ENCODE data around the gene CXorf58. TPM values are rescaled to one million over a fixed set of nuclear protein-coding genes. Genes with fewer than 3 reads are reported as not detected.
"Not testable (repeated sequence)": the region's sequence is repeated elsewhere in the genome, so short reads cannot be mapped to it uniquely, and the experiment has no call there.

CXorf58 gene, protein sequence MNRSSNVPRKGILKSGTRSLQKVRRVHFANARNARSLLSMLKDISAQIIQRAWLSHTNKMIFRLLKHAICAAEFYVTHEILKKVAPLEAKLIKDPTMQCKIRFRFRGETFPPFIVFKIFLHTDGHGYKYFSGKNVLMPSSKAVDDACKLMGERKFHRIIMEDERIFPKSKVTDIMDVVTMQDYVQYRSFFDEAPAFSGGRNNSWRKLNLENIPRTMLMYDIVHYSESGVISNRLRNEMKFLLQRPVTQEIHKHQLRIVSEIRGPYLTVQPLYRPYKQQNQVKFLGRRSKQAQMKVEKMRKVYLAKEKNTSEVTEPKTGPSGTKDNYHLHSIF
- 0.10 TPM for total RNA-seq

DNA sequence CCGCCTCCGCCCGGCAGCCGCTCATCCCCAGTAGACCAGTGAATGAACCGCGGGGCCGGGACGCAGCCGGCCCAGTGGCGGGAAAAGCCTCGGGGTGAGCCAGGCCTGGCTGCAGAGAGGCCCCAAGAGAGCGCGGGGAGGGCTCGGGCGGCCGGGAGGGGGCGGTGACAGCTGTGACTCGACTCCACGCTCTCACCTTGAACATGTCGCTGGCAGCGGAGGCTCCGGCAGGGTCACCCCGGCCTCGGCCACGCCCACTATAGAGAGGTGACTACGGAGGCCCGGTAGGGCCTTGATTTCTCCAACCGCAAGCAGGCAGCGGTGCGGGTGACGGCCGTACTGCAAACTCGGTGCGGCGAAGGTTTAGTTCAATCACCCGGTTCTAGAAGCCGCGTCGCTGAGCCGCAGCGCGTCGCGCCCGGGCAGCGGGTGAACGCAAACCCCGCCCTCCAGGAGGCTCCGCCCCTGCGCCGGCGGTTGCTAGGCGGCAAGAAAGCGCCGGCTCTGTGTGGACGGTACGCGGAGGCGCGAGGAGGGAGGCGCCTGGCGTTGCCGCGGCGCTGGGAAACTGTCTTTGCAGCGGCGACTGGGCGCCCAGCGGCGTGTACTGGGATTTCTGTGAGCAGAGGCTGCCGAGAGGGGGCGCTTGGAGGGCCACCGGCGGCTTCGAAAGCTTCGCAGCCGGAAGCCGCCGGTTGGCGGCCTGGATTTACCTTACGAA lies at the start of gene CXorf58, which contains the start of gene APOO:
Gene CXorf58 (plus strand): TSS at position 509 of the 721 bp plus-strand sequence. CDS start 2,297 bp downstream, outside the sequence.
Gene APOO (minus strand): TSS at position 441 of the 721 bp plus-strand sequence. CDS start 236 bp downstream, at position 205.
- peak within 1 kb of the TSS; percentile 46 for H3K4me3 ChIP-seq (ENCODE audit: low read length)
- no peaks in the 10 kb centered on the region for H3K27me3 ChIP-seq (ENCODE audit: insufficient read depth, low read length)
- H3K4me1 ChIP-seq (ENCODE audit: insufficient read depth, low read length): peaks cover 21% of the 10 kb centered on the region
- H3K9me3 ChIP-seq (ENCODE audit: low read depth, low read length): no peaks in the 10 kb centered on the region

DNA sequence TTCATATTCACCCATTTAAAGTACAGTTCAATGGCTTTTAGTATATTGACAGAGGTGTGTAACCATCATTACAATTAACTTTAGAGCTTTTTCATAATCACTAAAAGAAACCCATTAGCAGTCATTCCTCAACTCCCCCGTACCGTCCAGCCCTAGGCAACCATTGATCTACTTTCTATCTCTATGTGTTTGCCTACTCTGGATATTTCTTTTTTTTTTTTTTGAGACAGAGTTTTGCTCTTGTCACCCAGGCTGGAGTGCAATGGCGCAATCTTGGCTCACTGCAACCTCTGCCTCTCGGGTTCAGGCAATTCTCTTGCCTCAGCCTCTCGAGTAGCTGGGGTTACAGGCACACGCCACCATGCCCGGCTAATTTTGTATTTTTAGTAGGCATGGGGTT lies 48.6 kb upstream of the CXorf58 start:
- H3K27me3 ChIP-seq (ENCODE audit: insufficient read depth, low read length); H3K9me3 ChIP-seq (ENCODE audit: low read depth, low read length); H3K4me3 ChIP-seq (ENCODE audit: low read length); H3K4me1 ChIP-seq (ENCODE audit: insufficient read depth, low read length): not testable (repeated sequence)

DNA sequence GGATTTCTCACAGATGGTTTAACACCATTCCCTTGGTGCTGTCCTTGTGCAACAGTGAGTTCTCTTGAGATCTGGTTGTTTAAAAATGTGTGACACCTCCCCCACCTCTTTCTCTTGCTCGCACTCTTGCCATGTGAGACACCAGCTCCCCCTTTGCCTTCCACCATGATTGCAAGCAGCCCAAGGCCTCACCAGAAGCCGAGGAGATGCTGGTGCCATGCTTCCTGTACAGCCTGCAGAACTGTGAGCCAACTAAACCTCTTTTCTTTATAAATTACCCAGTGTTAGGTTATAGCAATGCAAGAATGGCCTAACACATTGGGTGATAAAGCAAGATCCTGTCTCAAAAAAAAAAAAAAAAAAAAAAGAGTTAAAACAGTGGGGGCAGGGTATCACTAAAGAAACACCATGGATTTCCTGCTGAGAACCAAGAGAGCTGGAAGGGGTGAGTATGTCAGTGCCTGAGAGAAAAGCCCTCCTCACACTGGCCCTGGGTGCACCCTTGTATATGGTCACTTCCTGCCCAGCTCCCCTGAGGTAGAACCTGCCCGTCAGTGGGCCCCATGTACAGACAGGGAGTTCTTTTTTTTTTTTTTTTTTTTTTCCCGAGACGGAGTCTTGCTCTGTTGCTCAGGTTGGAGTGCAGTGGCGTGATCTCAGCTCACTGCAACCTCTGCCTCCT lies 46.5 kb upstream of the CXorf58 start:
- H3K27me3 ChIP-seq (ENCODE audit: insufficient read depth, low read length): no peaks in the 10 kb centered on the region
- no peaks in the 10 kb centered on the region for H3K4me1 ChIP-seq (ENCODE audit: insufficient read depth, low read length)
- H3K4me3 ChIP-seq (ENCODE audit: low read length): no peak overlapping the region
- no peaks in the 10 kb centered on the region for H3K9me3 ChIP-seq (ENCODE audit: low read depth, low read length)

DNA sequence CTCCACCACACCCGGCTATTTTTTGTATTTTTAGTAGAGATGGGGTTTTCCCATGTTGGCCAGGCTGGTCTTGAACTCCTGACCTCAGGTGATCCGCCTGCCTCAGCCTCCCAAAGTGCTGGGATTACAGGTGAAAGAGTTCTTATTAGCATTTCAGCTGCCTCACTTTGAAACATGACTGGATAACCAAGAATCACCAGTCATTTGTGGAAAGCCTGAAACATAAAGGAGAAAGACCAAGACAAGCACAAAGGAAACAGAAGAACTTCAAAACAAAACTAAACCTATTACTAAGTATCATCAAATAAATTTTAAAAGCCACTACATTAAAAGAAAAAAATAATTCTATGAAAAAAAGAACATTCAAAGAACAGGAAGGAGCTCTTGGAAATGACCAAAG lies 45.9 kb upstream of the CXorf58 start:
- not testable (repeated sequence) for H3K9me3 ChIP-seq (ENCODE audit: low read depth, low read length); H3K4me3 ChIP-seq (ENCODE audit: low read length); H3K27me3 ChIP-seq (ENCODE audit: insufficient read depth, low read length); H3K4me1 ChIP-seq (ENCODE audit: insufficient read depth, low read length)

DNA sequence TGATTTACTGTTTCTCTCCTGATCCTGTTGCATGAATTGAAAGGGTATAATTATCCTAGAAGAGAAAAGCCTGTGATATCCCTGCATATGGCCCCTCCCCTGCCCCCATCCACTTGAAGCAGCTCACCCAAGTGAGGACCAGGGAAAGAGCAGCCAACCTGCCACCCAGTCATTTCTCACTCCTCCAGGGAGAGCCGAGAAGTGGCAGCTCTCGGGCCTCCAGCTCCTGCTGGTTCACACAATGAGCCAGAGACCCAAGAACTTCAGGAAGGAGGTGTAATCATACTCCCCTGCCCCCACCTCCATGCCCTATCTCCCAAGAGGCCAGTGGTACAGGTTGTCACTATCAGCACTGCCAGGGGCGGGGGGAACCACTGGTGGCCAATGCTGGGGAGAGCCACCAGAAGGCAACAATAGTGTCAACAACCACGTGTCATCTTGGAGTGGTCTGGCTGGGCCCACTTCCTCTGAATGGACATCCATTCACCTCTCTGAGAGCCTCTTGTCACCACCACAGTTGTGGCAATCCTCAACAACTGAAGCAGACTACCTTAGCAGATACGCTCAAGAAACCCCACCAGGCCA lies 43.0 kb upstream of the CXorf58 start:
- no peak overlapping the region for H3K4me3 ChIP-seq (ENCODE audit: low read length)
- H3K4me1 ChIP-seq (ENCODE audit: insufficient read depth, low read length): no peaks in the 10 kb centered on the region
- H3K27me3 ChIP-seq (ENCODE audit: insufficient read depth, low read length): no peaks in the 10 kb centered on the region
- H3K9me3 ChIP-seq (ENCODE audit: low read depth, low read length): no peaks in the 10 kb centered on the region

DNA sequence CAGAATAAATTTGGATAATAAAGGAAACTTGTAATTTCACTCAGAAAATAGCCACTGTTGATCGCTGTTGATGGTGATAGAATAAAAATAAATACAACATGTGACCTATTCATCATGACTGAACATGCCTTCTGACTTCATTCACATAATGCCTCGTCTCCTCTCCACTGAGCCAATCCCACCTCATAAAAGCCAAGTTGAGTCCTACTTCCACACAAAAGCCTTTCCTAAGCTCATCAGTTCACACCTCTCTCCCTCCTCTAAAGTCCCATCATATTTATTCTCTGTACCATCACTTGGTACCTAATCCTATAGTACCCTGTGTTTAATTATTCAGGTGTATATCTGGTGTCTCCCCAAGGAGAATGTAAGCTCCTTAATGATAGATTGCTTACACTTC lies 37.8 kb upstream of the CXorf58 start:
- H3K4me1 ChIP-seq (ENCODE audit: insufficient read depth, low read length): peaks cover 7% of the 10 kb centered on the region
- no peaks in the 10 kb centered on the region for H3K27me3 ChIP-seq (ENCODE audit: insufficient read depth, low read length)
- no peaks in the 10 kb centered on the region for H3K9me3 ChIP-seq (ENCODE audit: low read depth, low read length)
- no peak overlapping the region for H3K4me3 ChIP-seq (ENCODE audit: low read length)

DNA sequence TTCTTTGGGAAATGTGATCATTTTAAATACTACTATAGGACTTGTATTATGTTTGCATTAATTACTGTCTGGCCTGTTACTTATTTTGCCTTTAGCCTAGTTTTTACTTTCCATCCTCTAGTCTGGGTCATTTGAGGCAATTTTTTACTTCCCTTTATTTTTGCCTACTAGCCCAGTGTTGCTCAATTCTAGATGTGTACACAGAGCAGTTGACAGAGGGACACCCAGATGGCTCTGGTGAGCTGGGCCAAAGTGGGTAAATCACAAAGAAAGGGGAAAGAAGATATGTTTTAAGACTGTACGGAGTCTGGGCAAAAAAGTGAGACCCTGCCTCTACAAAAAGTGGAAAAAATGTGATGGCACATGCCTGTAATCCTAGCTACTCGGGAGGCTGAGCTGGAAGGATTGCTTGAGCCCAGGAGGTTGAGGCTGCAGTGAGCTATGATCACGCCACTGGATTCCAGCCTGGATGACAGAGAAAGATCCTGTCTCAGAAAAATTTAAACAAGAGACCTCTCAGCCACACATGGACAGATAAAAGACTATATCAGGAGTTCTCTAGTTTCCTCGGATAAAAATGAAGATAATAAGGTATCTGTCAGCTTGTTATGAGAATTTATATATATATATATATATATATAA lies 35.8 kb upstream of the CXorf58 start:
- no peak overlapping the region for H3K4me3 ChIP-seq (ENCODE audit: low read length)
- H3K9me3 ChIP-seq (ENCODE audit: low read depth, low read length): no peaks in the 10 kb centered on the region
- H3K4me1 ChIP-seq (ENCODE audit: insufficient read depth, low read length): peaks cover 7% of the 10 kb centered on the region
- H3K27me3 ChIP-seq (ENCODE audit: insufficient read depth, low read length): no peaks in the 10 kb centered on the region

DNA sequence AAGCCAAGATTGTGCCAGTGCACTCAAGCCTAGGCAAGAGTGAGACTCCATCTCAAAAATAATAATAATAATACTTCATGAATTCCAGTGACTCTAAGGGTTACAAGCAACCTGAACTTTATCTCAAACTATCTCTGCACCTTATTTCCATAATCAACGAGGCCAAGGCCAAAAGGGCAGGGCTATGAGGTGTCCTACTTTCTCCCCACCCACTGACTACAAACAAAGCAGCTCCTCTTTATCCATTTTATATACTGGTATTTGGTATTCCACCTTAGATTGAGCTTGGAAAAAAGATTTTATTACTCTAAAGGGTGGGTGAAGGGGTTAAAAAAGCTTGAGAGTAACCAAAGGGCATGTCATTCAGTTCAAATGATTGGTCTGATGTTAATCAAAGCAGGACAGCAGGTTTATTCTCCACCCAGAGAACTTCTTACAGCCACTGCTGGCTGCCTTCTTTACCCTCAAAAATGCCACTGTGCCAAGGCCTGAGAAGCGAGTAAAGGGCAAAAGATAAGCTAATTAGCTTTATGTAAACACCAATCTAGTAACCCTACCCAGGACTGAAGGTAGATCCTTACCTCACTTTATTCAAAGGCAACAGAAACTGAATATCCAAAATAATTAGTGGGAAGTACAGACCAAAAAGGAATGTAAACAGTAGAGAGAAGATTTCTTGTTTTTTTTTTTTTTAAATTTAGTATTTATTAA lies 28.3 kb upstream of the CXorf58 start:
- Histone ChIP-seq H3K9me3 (ENCODE audit: low read depth, low read length) (no peaks in the 10 kb centered on the region), H3K4me1 (ENCODE audit: insufficient read depth, low read length) (peaks cover 9% of the 10 kb centered on the region), H3K4me3 (ENCODE audit: low read length) (no peak overlapping the region), H3K27me3 (ENCODE audit: insufficient read depth, low read length) (no peaks in the 10 kb centered on the region)

DNA sequence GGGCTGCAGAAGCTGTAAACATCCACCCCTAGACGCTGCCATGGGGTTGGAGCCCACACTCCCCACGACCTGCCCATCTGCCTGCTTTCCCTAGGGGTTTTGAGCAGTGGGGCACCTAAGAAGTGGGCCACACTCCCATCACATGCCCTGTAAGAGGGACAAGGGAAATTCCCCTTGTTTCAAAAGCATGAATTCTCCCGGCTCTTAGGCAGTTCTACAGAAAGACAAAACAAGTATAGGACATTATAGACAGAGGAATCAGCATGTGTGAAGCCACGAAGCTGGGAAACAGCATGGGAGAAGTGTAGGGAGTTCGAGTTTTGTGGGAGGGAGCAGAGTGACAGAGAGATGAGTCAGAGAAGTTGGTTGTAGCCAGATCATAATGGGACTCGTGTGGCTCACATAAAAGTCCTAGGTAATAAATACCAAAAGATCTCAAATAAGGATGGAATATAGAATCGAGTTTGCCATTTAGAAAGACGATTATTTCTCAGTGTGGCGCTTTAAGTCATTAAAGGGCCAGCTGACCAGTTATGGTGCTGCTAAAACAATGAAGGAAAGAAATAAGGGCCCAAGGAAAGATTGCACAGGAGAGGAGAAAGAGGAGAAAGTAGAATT lies 24.0 kb upstream of the CXorf58 start:
- no peak overlapping the region for H3K4me3 ChIP-seq (ENCODE audit: low read length)
- H3K27me3 ChIP-seq (ENCODE audit: insufficient read depth, low read length): no peaks in the 10 kb centered on the region
- no peaks in the 10 kb centered on the region for H3K9me3 ChIP-seq (ENCODE audit: low read depth, low read length)
- H3K4me1 ChIP-seq (ENCODE audit: insufficient read depth, low read length): peaks cover 9% of the 10 kb centered on the region

DNA sequence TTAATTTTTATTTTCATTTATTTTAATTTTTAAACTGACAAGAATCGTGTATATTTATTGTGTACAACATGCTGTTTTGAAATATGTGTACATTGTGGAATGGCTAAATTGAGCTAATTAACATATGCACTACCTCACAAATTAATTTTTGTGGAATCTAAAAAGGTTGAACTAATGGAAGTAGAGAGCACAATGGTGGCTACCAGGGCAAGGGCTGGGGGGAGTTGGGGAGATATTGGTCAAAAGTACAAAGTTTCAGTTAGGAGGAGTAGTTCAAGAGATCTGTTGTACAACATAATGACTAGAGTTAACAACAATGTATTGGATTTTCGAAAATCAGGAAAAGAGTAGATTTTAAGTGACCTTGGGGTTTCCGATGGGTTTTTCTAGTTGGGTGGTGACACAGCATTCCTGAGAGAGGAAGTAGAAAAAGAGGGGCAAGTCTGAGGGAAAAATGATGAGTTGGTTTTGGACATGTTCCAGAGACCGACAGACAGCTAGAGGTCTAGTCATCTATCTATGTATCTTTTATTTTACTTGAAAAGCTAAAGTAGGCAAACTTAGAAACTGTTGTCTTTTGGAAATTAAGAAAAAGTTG lies 23.3 kb upstream of the CXorf58 start:
- no peak overlapping the region for H3K4me3 ChIP-seq (ENCODE audit: low read length)
- peaks cover 9% of the 10 kb centered on the region for H3K4me1 ChIP-seq (ENCODE audit: insufficient read depth, low read length)
- H3K27me3 ChIP-seq (ENCODE audit: insufficient read depth, low read length): no peaks in the 10 kb centered on the region
- no peaks in the 10 kb centered on the region for H3K9me3 ChIP-seq (ENCODE audit: low read depth, low read length)

DNA sequence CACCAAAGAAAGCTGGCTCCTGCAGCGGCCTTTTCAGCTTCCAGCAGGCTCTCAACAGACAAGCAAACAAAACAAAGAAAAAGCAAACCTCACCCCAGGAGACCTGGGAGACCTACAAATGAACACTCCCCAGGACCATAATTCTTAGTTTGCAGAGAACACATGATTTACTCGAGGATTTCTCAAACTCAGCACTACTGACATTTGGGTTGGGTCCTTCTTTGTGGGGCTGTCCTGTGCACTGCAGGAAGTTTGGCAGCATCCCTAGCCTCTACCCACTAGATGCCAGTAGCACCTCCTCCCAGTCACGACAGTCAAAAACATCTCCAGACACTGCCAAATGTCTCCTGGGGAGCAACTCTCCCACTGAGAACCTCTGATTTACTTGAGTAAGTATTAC lies 22.0 kb upstream of the CXorf58 start:
- H3K4me3 ChIP-seq (ENCODE audit: low read length): no peak overlapping the region
- no peaks in the 10 kb centered on the region for H3K27me3 ChIP-seq (ENCODE audit: insufficient read depth, low read length)
- H3K9me3 ChIP-seq (ENCODE audit: low read depth, low read length): no peaks in the 10 kb centered on the region
- H3K4me1 ChIP-seq (ENCODE audit: insufficient read depth, low read length): peaks cover 9% of the 10 kb centered on the region

DNA sequence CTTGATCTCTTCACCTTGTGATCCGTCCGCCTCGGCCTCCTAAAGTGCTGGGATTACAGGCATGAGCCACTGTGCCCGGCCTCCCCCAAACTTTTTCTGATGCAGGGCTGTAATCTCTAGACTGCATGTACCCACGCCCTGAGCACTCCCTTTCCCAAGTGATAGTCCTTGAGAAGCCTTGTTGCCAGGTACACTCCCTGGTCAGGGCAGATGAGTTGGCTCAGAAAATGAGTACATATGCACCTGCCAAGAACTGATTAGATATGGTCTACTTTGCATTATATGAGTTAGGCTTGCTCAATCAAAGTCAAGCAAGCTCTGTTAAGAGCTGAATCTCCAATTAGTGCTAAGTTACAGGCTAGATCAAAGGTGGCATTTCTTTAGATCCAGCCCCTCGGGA lies 20.4 kb upstream of the CXorf58 start:
- peaks cover 9% of the 10 kb centered on the region for H3K4me1 ChIP-seq (ENCODE audit: insufficient read depth, low read length)
- no peaks in the 10 kb centered on the region for H3K9me3 ChIP-seq (ENCODE audit: low read depth, low read length)
- no peaks in the 10 kb centered on the region for H3K27me3 ChIP-seq (ENCODE audit: insufficient read depth, low read length)
- no peak overlapping the region for H3K4me3 ChIP-seq (ENCODE audit: low read length)

DNA sequence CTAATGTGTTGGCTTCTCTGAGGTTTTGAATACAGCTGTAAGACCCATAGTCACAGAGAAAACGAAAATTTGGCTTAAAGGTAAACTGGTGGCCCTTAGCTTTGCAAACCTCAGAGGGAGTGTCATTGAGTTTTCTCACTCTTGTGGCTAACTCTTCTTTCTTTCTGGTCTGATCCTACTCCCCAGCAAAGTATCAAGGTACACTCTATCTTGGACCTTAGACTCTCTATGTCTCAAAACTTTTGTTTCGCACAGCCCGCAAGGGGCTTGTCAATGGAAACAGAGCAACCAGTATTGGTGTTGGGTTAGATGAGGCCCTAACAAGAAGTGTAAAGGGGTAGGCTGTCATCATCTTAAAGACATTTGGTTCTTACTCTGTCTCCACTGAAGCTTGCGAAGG lies 19.9 kb upstream of the CXorf58 start:
- Histone ChIP-seq H3K4me3 (ENCODE audit: low read length) (no peak overlapping the region), H3K27me3 (ENCODE audit: insufficient read depth, low read length) (no peaks in the 10 kb centered on the region), H3K4me1 (ENCODE audit: insufficient read depth, low read length) (peaks cover 9% of the 10 kb centered on the region), H3K9me3 (ENCODE audit: low read depth, low read length) (no peaks in the 10 kb centered on the region)
